ENCODE measurements around the gene ITPR3. TPM values are rescaled to one million over a fixed set of nuclear protein-coding genes. Genes with fewer than 3 reads are reported as not detected.

The ITPR3 gene
- total and polyA plus RNA-seq, 3 donors from 2014 or later, result 58.2 to 146 (median 80.3) TPM

GRCh38 chr6:33678233-33678931, 57.3 kb downstream of the ITPR3 start:
- no peak overlapping the region for H3K27ac ChIP-seq
- H3K4me3 ChIP-seq, result no peak overlapping the region
- WGBS, 2 donors, result 94% methylated on average over 22 to 24 of the region's 24 CpGs
- no peak for DNase-seq
- H3K36me3 ChIP-seq (ENCODE audit: low read depth, missing control alignments), result no peaks in the 10 kb centered on the region
- TF ChIP-seq POLR2A (IDR thresholded peaks at IDR 0.05) (no peak), CTCF (IDR thresholded peaks at IDR 0.05) (no peak)
- H3K4me1 ChIP-seq, result peaks cover 8% of the 10 kb centered on the region
- intact Hi-C loops (cut with DNase I; ENCODE audit: low total_unique reads), result no loop called here
- H3K9me3 ChIP-seq, result no peaks in the 10 kb centered on the region
- H3K27me3 ChIP-seq, result no peaks in the 10 kb centered on the region

GRCh38 chr6:33678932-33679490, 57.9 kb downstream of the ITPR3 start:
- Histone ChIP-seq H3K36me3 (ENCODE audit: low read depth, missing control alignments) (no peaks in the 10 kb centered on the region), H3K4me1 (peaks cover 15% of the 10 kb centered on the region), H3K9me3 (no peaks in the 10 kb centered on the region), H3K27ac (no peak overlapping the region), H3K4me3 (no peak overlapping the region), H3K27me3 (no peaks in the 10 kb centered on the region)
- intact Hi-C loops (cut with DNase I; ENCODE audit: low total_unique reads), result no loop called here
- TF ChIP-seq POLR2A (IDR thresholded peaks at IDR 0.05) (no peak), CTCF (IDR thresholded peaks at IDR 0.05) (no peak)
- 88 to 90% methylated on average over 12 of the region's 12 CpGs for WGBS, 2 donors
- DNase-seq, result no peak

- Histone ChIP-seq H3K9me3 (no peaks in the 10 kb centered on the region), H3K4me3 (no peak overlapping the region), H3K4me1 (peaks cover 17% of the 10 kb centered on the region), H3K36me3 (ENCODE audit: low read depth, missing control alignments) (no peaks in the 10 kb centered on the region), H3K27ac (no peak overlapping the region), H3K27me3 (no peaks in the 10 kb centered on the region)
- DNase-seq, result no peak
- TF ChIP-seq CTCF (IDR thresholded peaks at IDR 0.05) (no peak), POLR2A (IDR thresholded peaks at IDR 0.05) (no peak)
- 83 to 94% methylated on average over 12 to 20 of the region's 20 CpGs for WGBS, 2 donors
- intact Hi-C loops (cut with DNase I; ENCODE audit: low total_unique reads), result no loop called here
Observed at GRCh38 chr6:33679761-33680160, 58.6 kb downstream of the ITPR3 start.

- TF ChIP-seq POLR2A (IDR thresholded peaks at IDR 0.05) (no peak), CTCF (IDR thresholded peaks at IDR 0.05) (no peak)
- no peak for DNase-seq
- intact Hi-C loops (cut with DNase I; ENCODE audit: low total_unique reads), result no loop called here
- Histone ChIP-seq H3K27me3 (no peaks in the 10 kb centered on the region), H3K36me3 (ENCODE audit: low read depth, missing control alignments) (no peaks in the 10 kb centered on the region), H3K4me3 (no peak overlapping the region), H3K9me3 (no peaks in the 10 kb centered on the region), H3K27ac (no peak overlapping the region), H3K4me1 (peaks cover 17% of the 10 kb centered on the region)
- 81 to 85% methylated on average over 9 to 13 of the region's 13 CpGs for WGBS, 2 donors
Observed at GRCh38 chr6:33682341-33682740, 61.2 kb downstream of the ITPR3 start.
